Measurements from ENCODE around the gene LAIR1.

The LAIR1 gene

DNA sequence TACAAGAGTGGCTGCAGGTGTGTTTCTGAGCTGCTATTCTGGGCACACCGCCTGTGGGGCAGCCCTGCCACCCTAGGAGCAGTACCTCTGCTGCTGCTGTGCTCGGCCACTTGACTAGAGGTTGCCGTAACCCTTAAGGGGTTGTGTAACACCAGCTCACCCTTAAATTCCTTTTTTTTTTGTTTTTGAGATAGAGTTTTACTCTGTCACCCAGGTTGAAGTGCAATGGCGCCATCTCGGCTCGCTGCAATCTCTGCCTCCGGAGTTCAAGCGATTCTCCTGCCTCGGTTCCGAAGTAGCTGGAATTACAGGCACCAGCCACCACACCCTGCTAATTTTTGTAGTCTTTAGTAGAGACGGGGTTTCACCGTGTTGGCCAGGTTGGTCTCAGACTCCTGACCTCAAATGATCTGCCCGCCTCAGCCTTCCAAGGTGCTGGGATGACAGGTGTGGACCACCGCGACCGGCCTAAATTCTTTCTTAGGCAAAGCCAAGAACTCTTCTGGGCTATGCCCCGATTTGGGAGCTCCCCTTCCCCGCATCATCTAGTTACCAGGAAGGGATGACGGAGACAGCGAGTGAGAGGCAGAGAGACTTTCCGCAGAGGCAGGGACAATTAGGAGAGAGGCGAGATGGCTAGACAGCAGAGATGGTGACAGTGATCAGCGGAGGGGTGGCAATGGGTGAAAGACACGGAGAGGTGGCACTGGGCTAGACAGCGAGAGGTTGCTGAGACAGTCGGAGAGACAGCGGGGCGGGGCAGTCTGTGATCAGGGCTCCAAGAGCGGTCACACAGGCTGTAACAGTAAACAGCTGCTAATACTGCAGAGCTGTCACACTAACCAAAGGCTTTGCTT is 47.4 kb downstream of the LAIR1 start:
- peaks cover 3 to 12% of the 10 kb centered on the region in 2 donors for H3K27me3 ChIP-seq (ENCODE audit: control insufficient read depth in 1 of 2, insufficient read depth in 2 of 2, low read length in 2 of 2)
- H3K27ac ChIP-seq (ENCODE audit: low read length): no peak overlapping the region
- no peaks in the 10 kb centered on the region for H3K9me3 ChIP-seq (ENCODE audit: control insufficient read depth in 2 of 2, low read length in 2 of 2)
- no peaks in the 10 kb centered on the region for H3K36me3 ChIP-seq (ENCODE audit: control insufficient read depth in 2 of 2, insufficient read depth in 2 of 2, low read length in 2 of 2)
- peaks cover 3% of the 10 kb centered on the region for H3K4me1 ChIP-seq (ENCODE audit: control insufficient read depth, insufficient read depth, low read length)
- H3K4me3 ChIP-seq (ENCODE audit: low read length in 2 of 2): no peak overlapping the region
- no peak overlapping the region for H3K9ac ChIP-seq (ENCODE audit: low read length in 2 of 2)

DNA sequence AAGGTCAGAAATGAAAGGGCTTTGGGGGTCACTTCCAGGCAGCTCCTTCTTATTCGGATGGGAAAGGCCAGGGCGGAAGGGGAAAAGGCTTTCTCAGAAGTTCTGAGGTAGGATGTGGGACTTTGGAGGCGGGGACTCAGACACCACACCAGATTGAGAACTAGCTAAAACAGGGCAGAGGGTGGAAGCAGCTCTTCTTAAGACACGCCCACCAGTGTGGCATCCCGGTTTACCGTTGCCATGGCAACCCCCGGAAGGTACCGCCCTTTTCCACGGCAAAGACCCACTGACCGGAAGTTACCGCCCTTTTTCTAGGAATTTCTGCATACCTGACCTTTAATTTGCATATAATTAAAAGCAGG is 48.0 kb downstream of the LAIR1 start:
- H3K27ac ChIP-seq (ENCODE audit: low read length): no peak overlapping the region
- no peak overlapping the region for H3K4me3 ChIP-seq (ENCODE audit: low read length in 2 of 2)
- no peaks in the 10 kb centered on the region for H3K9me3 ChIP-seq (ENCODE audit: control insufficient read depth in 2 of 2, low read length in 2 of 2)
- no peaks in the 10 kb centered on the region for H3K36me3 ChIP-seq (ENCODE audit: control insufficient read depth in 2 of 2, insufficient read depth in 2 of 2, low read length in 2 of 2)
- H3K9ac ChIP-seq (ENCODE audit: low read length in 2 of 2): no peak overlapping the region
- H3K4me1 ChIP-seq (ENCODE audit: control insufficient read depth, insufficient read depth, low read length): peaks cover 3% of the 10 kb centered on the region
- peaks cover 3 to 13% of the 10 kb centered on the region in 2 donors for H3K27me3 ChIP-seq (ENCODE audit: control insufficient read depth in 1 of 2, insufficient read depth in 2 of 2, low read length in 2 of 2)

DNA sequence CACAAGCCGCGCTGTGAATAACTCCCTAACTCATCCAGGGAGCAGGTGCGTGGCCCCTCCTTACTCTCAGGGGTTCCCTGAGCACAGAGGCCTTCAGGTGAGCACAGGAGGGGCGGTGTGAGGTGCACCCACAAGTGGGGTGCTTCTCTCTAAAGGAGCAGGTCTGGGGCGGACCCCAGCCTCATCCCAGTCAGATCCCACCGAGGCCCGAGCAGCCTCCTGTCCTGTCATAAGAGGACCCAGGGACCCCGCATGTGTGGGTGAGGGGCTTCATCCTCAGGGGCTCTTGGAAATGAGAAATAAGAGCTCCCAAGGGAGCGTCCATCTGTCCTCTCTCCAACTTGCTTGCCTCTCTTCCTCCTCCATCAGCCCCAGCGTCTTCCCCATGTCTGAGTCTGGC is 48.8 kb downstream of the LAIR1 start:
- Histone ChIP-seq H3K27ac (ENCODE audit: low read length) (no peak overlapping the region), H3K4me1 (ENCODE audit: control insufficient read depth, insufficient read depth, low read length) (peaks cover 3% of the 10 kb centered on the region), H3K4me3 (ENCODE audit: low read length in 2 of 2) (no peak overlapping the region), H3K27me3 (ENCODE audit: control insufficient read depth in 1 of 2, insufficient read depth in 2 of 2, low read length in 2 of 2) (peaks cover 3 to 11% of the 10 kb centered on the region in 2 donors), H3K36me3 (ENCODE audit: control insufficient read depth in 2 of 2, insufficient read depth in 2 of 2, low read length in 2 of 2) (no peaks in the 10 kb centered on the region), H3K9me3 (ENCODE audit: control insufficient read depth in 2 of 2, low read length in 2 of 2) (no peaks in the 10 kb centered on the region), H3K9ac (ENCODE audit: low read length in 2 of 2) (no peak overlapping the region)

DNA sequence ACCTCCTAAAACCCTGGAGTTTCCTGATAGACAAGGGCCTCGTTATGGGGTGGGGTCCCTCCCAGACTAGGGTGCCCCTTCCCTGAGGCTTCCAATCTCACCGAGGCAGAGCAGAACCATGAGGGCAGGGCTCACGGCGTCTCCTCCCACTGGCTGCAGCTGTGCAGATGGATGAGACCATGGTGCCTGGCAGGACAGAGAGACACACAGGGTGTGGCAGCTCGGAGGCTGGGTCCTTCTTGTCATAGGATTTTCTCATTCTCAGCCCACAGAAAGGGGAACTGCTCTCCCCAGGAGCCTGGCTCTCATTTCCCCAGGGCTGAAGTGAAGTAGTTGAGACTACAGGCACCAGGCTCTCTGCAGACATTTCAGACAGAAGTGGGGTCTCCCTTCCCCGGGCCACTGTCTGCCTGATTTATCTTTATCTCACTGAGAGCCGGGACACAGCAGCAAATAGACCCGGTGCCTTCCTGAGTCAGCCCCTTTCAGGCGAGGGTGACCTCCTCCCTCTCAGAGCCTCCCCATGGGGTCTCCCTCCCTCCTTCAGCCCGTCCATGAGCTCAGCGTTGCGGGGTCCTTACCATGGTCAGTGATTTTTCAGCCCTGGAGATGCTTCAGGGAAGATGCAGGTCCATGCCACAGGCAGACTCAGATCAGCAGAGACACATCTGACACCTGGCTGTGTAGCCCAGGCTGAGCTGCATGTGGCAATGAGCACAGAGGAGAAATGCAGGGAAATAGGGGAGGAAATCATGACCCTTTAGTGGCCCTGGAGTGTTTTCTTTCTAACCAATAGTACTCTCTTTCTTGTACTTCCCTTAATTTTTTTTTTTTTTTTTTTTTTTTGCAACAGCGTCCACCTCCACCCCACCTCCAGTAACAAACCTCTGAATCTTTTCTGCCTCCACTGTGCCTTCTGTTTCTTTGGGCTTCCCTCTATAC is 52.0 kb downstream of the LAIR1 start, which contains the start of gene LILRA5:
Gene LILRA5, minus strand, starts transcription at position 731 of the 942 bp plus-strand sequence. Its CDS starts 147 bp downstream, at position 584.
- Histone ChIP-seq H3K27ac (ENCODE audit: low read length) (no peak within 1 kb of the TSS), H3K36me3 (ENCODE audit: control insufficient read depth in 2 of 2, insufficient read depth in 2 of 2, low read length in 2 of 2) (no peaks in the 10 kb centered on the region), H3K27me3 (ENCODE audit: control insufficient read depth in 1 of 2, insufficient read depth in 2 of 2, low read length in 2 of 2) (peaks cover 0 to 7% of the 10 kb centered on the region in 2 donors), H3K9ac (ENCODE audit: low read length in 2 of 2) (no peak within 1 kb of the TSS), H3K4me1 (ENCODE audit: control insufficient read depth, insufficient read depth, low read length) (peaks cover 3% of the 10 kb centered on the region), H3K9me3 (ENCODE audit: control insufficient read depth in 2 of 2, low read length in 2 of 2) (no peaks in the 10 kb centered on the region), H3K4me3 (ENCODE audit: low read length in 2 of 2) (no peak within 1 kb of the TSS)

DNA sequence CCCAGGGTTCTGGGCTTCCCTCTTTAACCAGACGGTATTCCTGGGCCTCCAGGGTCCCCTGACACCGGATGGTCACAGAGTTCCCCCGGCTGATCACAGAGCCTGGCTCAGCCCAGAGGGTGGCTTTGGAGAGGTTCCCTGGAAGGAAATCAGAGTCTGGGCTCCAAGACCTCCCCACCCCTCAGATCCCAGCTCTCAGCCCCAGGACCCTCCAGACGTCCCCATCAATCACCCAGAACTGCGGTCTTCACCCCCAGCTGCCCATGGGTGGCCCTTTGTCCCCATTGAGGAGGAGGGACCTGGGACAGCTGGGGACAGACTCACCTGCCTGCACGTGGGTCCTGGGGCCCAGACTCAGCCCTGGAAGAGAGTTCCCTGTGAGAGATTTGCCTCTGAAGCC is 52.7 kb downstream of the LAIR1 start:
- Histone ChIP-seq H3K4me3 (ENCODE audit: low read length in 2 of 2) (no peak overlapping the region), H3K4me1 (ENCODE audit: control insufficient read depth, insufficient read depth, low read length) (peaks cover 3% of the 10 kb centered on the region), H3K27me3 (ENCODE audit: control insufficient read depth in 1 of 2, insufficient read depth in 2 of 2, low read length in 2 of 2) (peaks cover 0 to 3% of the 10 kb centered on the region in 2 donors), H3K9ac (ENCODE audit: low read length in 2 of 2) (no peak overlapping the region), H3K27ac (ENCODE audit: low read length) (no peak overlapping the region), H3K9me3 (ENCODE audit: control insufficient read depth in 2 of 2, low read length in 2 of 2) (no peaks in the 10 kb centered on the region), H3K36me3 (ENCODE audit: control insufficient read depth in 2 of 2, insufficient read depth in 2 of 2, low read length in 2 of 2) (no peaks in the 10 kb centered on the region)

DNA sequence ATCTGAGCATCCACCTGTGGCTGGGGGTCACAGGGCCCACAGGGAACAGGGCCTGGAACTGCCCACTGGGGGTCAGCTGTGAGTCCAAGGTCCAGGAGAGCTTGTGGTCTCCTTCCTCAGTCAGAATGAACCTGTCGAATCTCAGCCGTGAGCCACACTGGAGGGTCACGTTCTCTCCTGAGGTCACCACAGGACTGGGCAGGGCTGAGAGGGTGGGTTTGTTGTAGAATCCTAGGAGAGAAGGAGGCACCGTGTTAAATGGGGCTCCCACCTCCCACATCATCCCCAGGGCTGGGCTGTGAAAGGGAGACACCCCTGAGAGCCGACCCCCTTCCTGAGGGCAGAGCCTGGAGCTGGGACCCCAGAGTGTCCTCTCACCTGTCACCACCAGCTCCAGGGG is 53.2 kb downstream of the LAIR1 start:
- no peak overlapping the region for H3K4me3 ChIP-seq (ENCODE audit: low read length in 2 of 2)
- no peak overlapping the region for H3K9ac ChIP-seq (ENCODE audit: low read length in 2 of 2)
- peaks cover 3% of the 10 kb centered on the region for H3K4me1 ChIP-seq (ENCODE audit: control insufficient read depth, insufficient read depth, low read length)
- H3K36me3 ChIP-seq (ENCODE audit: control insufficient read depth in 2 of 2, insufficient read depth in 2 of 2, low read length in 2 of 2): no peaks in the 10 kb centered on the region
- no peak overlapping the region for H3K27ac ChIP-seq (ENCODE audit: low read length)
- peaks cover 0 to 3% of the 10 kb centered on the region in 2 donors for H3K27me3 ChIP-seq (ENCODE audit: control insufficient read depth in 1 of 2, insufficient read depth in 2 of 2, low read length in 2 of 2)
- no peaks in the 10 kb centered on the region for H3K9me3 ChIP-seq (ENCODE audit: control insufficient read depth in 2 of 2, low read length in 2 of 2)

DNA sequence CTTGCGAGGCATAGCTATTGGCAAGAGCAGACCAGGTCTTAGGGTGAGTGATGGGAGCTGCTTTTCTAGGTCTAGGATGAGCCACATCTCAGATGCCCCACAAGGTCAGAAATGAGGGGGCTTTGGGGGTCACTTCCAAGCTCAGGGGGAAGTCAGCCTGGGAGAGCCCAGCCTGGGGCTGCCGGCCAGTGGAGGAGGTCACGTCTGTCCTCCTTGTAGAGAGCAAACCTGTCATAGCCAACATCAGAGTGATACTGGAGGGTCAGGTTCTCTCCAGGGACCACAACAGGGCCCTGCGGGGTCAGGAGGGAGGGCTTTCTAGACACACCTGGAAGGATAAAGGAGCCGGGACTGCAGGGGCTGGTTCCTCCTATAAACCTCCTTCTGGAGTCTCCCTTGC is 54.2 kb downstream of the LAIR1 start:
- no peaks in the 10 kb centered on the region for H3K36me3 ChIP-seq (ENCODE audit: control insufficient read depth in 2 of 2, insufficient read depth in 2 of 2, low read length in 2 of 2)
- H3K9me3 ChIP-seq (ENCODE audit: control insufficient read depth in 2 of 2, low read length in 2 of 2): no peaks in the 10 kb centered on the region
- H3K9ac ChIP-seq (ENCODE audit: low read length in 2 of 2): no peak overlapping the region
- no peak overlapping the region for H3K27ac ChIP-seq (ENCODE audit: low read length)
- H3K4me3 ChIP-seq (ENCODE audit: low read length in 2 of 2): no peak overlapping the region
- H3K27me3 ChIP-seq (ENCODE audit: control insufficient read depth in 1 of 2, insufficient read depth in 2 of 2, low read length in 2 of 2): peaks cover 0 to 3% of the 10 kb centered on the region in 2 donors
- H3K4me1 ChIP-seq (ENCODE audit: control insufficient read depth, insufficient read depth, low read length): peaks cover 3% of the 10 kb centered on the region

DNA sequence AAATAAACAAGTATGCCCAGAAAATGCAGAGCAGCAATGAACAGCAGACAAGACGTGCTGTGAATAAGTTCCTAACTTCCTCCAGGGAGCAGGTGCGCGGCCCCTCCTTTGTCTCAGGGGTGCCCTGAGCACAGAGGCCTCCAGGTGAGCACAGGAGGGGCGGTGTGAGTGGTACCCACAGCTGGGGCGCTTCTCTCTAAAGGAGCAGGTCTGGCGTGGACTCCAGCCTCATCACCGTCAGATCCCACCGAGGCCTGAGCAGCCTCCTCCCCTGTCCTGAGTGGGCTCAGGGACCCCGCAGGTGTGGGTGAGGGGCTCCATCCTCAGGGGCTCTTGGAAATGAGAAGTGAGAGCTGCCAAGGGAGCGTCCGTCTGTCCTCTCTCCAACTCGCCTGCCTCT is 54.9 kb downstream of the LAIR1 start:
- Histone ChIP-seq H3K9me3 (ENCODE audit: control insufficient read depth in 2 of 2, low read length in 2 of 2) (peaks cover 0 to 2% of the 10 kb centered on the region in 2 donors), H3K27ac (ENCODE audit: low read length) (no peak overlapping the region), H3K4me1 (ENCODE audit: control insufficient read depth, insufficient read depth, low read length) (peaks cover 3% of the 10 kb centered on the region), H3K9ac (ENCODE audit: low read length in 2 of 2) (no peak overlapping the region), H3K27me3 (ENCODE audit: control insufficient read depth in 1 of 2, insufficient read depth in 2 of 2, low read length in 2 of 2) (peaks cover 0 to 6% of the 10 kb centered on the region in 2 donors), H3K36me3 (ENCODE audit: control insufficient read depth in 2 of 2, insufficient read depth in 2 of 2, low read length in 2 of 2) (no peaks in the 10 kb centered on the region), H3K4me3 (ENCODE audit: low read length in 2 of 2) (no peak overlapping the region)

DNA sequence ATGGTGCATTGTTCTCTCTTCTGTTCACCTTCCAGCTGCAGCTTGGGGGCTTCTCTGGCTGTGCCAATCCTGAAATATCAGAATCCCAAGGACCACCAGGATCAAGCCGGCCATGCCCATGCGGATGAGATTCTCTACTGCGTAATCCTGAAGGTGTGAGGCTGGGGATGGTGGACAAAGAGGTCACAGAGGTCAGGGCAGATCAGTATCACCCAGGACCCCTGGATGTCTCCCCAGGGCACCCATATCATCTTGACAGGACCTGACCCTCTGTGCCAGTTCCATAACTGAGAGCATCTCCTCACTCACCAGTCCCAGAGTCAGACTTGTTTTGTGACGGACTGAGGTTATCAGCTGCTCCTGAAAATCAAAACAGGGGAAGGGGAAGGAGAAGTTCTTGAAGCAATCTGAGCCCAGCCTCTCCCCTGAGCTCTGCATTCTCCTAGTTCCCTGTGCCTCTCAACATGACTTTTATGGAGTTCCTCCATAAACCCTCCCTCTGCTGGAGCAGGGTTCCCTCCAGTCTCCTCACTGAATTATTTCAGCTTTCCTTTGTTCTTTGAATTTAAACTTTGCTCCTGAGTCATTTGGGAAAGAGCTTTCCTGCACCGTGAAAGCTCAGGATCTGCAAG is 57.2 kb downstream of the LAIR1 start:
- Histone ChIP-seq H3K4me1 (ENCODE audit: control insufficient read depth, insufficient read depth, low read length) (no peaks in the 10 kb centered on the region), H3K27me3 (ENCODE audit: control insufficient read depth in 1 of 2, insufficient read depth in 2 of 2, low read length in 2 of 2) (peaks cover 0 to 6% of the 10 kb centered on the region in 2 donors), H3K4me3 (ENCODE audit: low read length in 2 of 2) (no peak overlapping the region), H3K36me3 (ENCODE audit: control insufficient read depth in 2 of 2, insufficient read depth in 2 of 2, low read length in 2 of 2) (no peaks in the 10 kb centered on the region), H3K9me3 (ENCODE audit: control insufficient read depth in 2 of 2, low read length in 2 of 2) (peaks cover 0 to 2% of the 10 kb centered on the region in 2 donors), H3K27ac (ENCODE audit: low read length) (no peak overlapping the region), H3K9ac (ENCODE audit: low read length in 2 of 2) (no peak overlapping the region)

DNA sequence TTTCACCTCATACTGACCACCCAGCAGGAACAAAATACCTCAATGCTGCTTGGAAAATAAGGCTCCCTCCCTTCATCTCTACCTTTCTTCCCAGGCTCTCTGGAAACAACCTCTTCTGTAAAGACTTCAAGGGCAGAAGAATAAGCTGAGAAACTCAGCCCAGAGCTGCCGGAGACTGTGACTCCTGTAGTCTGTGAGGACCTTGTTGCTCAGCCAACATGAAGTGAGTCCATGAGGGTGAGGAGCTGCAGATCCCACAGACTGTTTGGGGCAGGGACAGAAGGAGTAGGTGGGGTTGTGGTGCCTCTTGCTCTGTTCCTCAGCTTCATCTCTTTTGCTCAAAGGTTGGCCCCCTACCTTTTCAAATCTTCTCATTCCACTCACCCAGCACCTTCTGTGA is 59.6 kb downstream of the LAIR1 start:
- no peak overlapping the region for H3K9ac ChIP-seq (ENCODE audit: low read length in 2 of 2)
- peaks cover 0 to 2% of the 10 kb centered on the region in 2 donors for H3K9me3 ChIP-seq (ENCODE audit: control insufficient read depth in 2 of 2, low read length in 2 of 2)
- no peaks in the 10 kb centered on the region for H3K4me1 ChIP-seq (ENCODE audit: control insufficient read depth, insufficient read depth, low read length)
- H3K27ac ChIP-seq (ENCODE audit: low read length): no peak overlapping the region
- H3K27me3 ChIP-seq (ENCODE audit: control insufficient read depth in 1 of 2, insufficient read depth in 2 of 2, low read length in 2 of 2): peaks cover 0 to 2% of the 10 kb centered on the region in 2 donors
- no peak overlapping the region for H3K4me3 ChIP-seq (ENCODE audit: low read length in 2 of 2)
- no peaks in the 10 kb centered on the region for H3K36me3 ChIP-seq (ENCODE audit: control insufficient read depth in 2 of 2, insufficient read depth in 2 of 2, low read length in 2 of 2)
